Neural progenitor cell (in vitro differentiated cells): ENCODE data around the gene TCF3.
A peak's percentile ranks its signal among the peaks of the same experiment; 100 is the strongest.

Source experiments
- CTCF ChIP-seq: fragments of 200-600 bp; sonication (generic); IDR thresholded peaks from 2 replicates; pipeline ENCODE4 v1.5.1; 2017; ENCODE audit warnings: antibody characterized with exemption, mild to moderate bottlenecking
- EZH2 ChIP-seq: fragments of 200-600 bp; sonication (generic); IDR thresholded peaks from 2 replicates; pipeline ENCODE4 v1.6.1; 2017; ENCODE audit warnings: antibody characterized with exemption, mild to moderate bottlenecking, moderate library complexity

DNA sequence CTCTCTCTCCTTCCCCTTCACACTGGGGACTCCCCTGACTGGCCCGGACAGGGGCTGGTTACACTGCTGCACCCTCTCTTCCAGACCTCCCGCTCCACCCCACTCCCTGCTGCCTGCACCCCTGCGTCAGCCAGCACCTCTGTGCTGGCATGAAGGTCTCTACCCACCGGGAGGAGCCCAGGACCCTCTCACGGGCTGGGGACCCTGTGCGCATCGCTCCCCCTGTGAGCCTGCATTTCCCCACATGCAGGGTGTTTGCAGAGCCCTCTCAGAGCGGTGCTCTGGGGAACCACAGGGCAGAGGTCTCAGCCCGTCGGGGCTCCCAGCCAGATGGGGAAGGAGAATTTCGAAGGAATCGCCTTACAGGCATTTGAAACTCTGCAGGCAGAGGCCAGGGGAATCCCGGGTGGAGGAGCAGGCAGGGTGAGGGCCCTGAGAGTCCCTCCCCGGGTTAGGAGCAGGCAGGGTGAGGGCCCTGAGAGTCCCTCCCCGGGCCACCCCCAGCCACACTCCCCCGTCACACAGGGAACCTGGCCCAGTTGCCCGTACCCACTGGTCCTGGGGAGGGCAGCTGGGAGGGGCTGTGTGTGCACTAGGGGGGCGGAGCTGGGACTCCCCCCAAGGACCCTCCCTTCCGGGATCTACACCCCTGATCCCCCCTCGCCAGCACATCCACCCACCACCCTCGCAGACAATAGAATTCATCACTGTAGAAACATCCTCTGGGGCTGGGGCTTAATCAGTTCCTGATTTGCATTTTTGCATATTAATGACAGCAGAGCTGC lies 16.3 kb upstream of the TCF3 start:
- TF ChIP-seq EZH2 = peak; percentile 57
- no peak for TF ChIP-seq CTCF
